Hematopoietic multipotent progenitor cell treated with erythropoietin and hydrocortisone succinate and interleukin-3 and kit ligand, for 6 days (in vitro differentiated cells): ENCODE results near the gene TMCO6.

Source experiments
- DNase-seq: peaks from one replicate; pipeline ENCODE4 v3.0.0-alpha.2; 2015

The TMCO6 gene

GRCh38 chr5:140674211-140674610 lies 35.0 kb downstream of the TMCO6 start:
- peak; percentile 22 for DNase-seq

GRCh38 chr5:140674629-140675028 lies 35.4 kb downstream of the TMCO6 start:
- no peak for DNase-seq

GRCh38 chr5:140677947-140678346 lies 38.7 kb downstream of the TMCO6 start:
- DNase-seq: no peak

GRCh38 chr5:140678993-140679392 lies 39.7 kb downstream of the TMCO6 start:
- DNase-seq: peak; percentile 97

GRCh38 chr5:140690376-140690932 lies 51.2 kb downstream of the TMCO6 start:
- DNase-seq: no peak

- DNase-seq: peak; percentile 97
Observed at GRCh38 chr5:140690941-140691924, 52.0 kb downstream of the TMCO6 start, which contains the start of the genes HARS1 and HARS2. Gene HARS1 (minus strand): TSS chr5:140691370. CDS start chr5:140691304, 66 bp downstream. Gene HARS2 (plus strand): TSS chr5:140691455. CDS start chr5:140691649, 194 bp downstream.

GRCh38 chr5:140694276-140694675 lies 55.0 kb downstream of the TMCO6 start:
- no peak for DNase-seq
